GM19372 (cell line): Measurements from ENCODE around the gene TEC.

Experiments
- ATAC-seq: cut with Tn5 transposase; IDR thresholded peaks from one replicate; pipeline ENCODE4 v1.9.1; 2021; ENCODE audit warnings: mild to moderate bottlenecking, low read depth, moderate library complexity; ENCODE audit not compliant: unreplicated experiment

Gene TEC

DNA sequence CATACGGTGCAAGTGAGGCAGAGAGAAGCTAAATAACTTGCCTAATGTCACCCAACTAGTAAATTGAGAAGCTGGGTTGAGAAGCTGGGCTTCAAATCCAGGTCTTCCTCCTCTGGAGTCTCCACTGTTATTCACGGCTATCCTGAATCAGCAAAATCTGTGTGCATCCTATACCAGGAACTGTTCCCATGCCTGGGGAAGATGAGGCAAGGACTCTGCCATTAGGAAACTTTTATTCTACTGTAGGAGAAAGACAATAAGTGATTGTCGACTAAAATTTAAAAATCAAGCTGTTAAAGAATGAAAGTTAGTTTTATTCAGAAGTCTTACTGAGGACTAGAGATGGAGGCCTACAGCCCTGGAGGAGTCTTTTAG, 872 bp upstream of the TEC start:
- no peak for ATAC-seq

DNA sequence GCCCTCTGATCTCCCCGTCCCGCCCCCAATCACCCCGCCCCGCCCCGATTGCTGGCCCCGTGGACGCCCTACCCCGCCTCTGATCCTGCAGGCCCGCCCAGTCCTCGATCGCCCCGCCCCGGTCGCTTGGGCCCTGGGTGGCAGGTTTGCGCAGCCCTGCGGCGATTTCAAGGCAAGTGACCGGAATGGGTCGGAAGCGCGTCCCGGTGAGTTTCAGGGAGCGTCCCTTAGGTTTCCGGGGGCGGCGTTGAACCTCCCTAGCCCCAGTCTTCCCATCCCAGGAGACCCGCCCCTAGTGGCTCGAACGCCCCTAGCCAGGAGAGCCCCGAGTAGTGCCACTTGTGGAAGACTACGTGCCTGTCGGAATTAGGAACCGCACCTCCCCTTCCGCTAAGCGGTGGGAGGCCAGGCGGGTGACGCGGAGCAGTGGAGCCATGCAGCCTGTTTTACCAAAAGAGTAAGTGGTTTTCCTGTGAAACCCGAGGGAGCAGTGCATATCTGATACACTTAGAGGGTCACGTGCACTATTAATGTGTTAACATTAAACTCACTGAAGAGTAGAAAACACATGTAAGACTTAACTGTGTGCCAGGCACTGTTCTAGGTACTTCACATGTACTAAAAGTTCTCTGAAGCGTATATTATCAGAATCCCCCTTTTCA, 354 bp upstream of the TEC start:
- ATAC-seq, result peak; percentile 80

DNA sequence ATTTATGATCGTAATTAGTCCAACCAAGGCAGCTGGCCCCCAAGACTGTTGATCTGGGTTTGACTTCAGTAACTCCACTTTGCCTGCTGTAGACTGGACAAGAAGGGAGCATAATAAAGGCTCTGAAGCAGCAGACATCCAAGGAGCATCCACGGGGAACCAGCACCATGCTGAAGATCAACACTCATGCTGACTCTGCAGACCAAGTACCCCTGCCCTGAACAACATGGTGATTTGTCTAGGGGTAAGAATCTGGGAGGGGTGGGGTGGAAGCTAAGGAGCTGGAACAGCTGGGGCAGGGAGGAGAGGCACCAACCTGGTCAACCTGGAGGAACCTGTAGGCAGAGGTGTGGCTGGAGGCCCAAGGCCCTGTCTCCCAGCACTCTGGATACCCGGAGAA, 2.1 kb downstream of the TEC start:
- no peak for ATAC-seq

DNA sequence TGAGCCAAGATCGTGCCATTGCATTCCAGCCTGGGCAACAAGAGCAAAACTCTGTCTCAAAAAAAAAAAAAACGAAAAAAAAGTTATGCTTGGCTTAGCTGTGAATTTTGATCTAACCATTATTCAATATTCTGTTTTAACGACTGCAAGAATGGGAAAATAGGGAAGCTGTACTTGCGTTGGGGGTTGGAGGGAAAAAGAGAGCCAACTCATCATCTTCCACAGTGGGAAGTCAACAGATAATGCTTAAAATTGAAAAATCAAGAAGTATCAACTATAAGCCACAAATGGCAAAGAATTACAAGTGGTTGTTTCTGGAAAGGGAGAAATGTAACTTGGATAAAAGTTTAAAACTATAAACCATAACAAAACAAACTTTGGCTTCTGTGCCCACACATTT, 2.9 kb downstream of the TEC start:
- no peak for ATAC-seq

DNA sequence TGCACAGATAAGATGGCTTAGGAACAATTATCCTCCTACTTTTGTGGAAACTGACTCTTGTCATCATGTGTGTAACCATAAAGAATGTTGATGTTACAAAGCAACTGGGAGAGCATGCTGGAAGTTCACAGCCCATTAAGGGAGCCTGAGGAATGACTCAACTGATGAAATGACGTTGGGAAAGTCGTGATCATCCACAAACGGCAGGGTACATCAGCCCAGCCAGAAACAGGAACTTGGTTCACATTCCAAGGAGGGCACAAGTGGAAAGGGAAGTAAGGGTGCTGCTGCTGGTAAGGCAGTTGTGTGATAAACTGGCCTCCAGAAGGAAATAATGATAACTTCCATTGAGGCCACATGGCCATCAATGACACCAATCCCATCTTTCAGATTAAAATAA, 6.7 kb downstream of the TEC start:
- ATAC-seq, result no peak

DNA sequence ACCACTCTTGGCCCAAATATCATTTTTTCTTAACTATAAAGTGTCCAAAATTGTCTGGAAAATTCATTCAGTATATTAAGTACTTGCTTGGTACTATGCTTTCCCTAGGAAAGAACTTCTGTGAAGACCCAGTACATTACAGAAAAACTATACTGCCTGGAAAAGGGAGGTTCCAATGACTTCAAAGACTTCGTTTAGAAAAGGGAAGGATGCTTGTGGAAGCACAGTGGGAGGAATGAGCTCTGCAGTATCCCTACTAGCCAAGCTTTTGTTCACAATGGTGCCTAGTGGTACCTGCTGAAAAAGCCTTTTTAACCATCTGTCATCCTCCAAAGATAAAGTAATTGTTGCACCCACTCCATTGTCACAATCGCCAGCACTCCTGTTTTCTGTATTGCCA, 7.2 kb downstream of the TEC start:
- ATAC-seq, result no peak

DNA sequence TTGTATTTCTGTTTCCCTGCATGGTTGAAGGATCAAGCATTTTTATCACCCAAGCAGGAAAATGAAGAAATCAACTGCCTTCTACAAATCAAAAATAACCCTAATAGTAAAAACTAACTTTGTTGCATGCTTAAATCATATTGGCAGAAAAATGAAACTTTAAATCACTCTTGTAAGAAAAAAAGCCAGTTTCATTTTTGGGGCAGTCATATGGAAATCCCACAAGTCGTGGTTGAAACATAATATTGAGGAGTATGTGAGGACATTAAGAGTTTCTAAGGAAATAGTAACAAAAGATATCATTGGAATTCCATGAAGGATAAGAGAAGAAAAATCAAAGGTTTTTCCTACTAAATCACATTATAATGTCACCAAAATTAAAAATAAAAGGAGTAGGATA, 8.4 kb downstream of the TEC start:
- ATAC-seq, result no peak

DNA sequence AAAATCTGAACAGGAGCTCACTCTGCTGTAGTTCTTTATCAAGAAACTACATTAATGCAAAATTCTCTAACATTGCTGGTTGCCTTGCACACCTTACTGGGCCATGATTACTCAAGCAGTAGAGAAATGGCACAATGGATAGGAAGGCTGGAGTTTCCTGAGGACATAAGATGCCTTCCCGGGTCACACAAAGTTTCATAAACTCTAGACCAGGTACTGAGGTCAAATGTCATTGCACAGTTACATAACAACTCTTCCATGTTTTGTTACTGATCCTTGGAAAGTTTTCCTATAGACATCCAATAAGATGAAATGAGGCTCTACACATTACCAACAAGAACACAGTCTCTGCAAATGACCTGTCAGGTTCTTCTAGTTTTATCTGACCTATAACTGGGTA, 9.9 kb downstream of the TEC start:
- no peak for ATAC-seq

DNA sequence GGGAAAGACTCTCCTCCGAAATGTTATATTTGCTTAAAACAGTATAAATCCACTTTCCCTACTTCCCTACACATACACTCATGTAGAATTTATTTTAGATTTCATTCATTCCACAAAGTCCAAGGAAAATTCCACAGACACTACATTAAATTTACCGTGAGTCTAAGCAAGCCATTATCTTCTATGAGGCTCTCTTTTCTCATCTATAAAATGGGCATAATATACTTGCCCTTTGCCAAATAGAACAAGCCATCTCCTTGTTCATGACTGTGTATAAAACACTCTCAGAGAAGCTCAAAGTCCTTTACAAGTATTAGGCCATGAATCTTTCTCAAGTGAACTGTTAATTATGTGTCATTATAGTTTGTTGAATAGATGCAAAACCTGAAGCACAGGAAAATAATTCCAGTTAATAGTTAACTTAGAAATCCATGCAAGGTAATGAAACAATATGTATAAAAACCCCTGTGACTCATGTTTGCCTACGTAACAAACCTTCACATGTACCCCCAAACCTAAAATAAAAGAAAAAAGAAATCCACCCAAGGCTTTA, 10.7 kb downstream of the TEC start:
- ATAC-seq, result no peak

DNA sequence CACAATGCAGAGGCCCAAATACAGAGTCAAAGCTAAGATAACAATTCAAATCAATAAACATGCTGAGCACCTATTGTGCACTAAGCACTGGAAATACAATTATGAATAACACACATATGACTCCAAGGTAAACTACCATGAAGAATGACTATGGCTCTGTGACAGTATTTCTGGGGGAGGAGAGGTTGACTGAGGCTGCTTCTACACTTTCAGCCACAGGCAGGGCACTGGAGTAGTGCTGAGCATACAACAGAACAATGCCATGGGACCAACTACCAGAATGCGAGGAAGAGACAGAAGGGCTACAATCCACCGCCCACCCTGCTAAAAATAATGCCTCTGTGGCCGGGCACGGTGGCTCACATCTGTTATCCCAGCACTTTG, 13.7 kb downstream of the TEC start:
- ATAC-seq, result no peak

DNA sequence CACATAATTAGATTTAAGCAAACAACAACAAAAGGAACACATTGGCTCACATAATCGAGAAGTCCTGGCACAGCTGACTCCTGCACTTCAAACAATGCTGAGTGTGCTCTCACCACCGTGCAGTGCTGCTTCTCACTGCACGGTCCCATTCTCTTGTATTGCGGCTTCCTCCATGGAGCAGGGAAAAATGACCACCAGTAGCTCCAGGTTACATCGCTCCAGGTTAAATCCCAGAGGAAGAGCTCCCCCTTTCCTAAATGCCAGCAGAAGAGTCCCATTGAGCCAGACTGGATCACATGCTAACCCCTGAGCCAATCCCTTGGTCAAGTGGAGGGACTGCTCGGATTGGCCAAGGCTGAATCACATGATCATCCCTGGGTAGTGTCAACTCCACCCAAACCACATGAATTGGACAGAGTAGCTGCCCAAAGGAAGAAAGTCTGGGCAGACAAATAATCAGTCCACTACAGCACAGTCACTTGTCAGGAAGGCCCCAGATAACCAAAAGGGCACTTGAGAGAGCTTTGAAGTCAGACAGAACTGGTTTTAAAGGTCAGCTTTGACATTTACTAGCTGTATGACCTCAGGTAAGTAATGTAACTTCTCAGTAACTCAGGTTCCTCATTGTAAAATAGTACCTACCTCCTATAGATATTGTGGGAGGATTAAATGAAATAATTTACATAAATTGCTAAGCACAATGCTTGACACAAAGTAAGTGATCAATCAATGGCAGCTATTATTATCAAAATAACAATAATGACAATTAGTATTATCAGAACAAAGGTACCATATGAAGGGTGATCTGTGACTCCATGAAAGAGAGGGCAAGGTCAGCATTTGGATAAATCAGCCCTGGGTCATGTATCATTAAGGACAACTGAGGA, 14.3 kb downstream of the TEC start:
- ATAC-seq, result no peak

DNA sequence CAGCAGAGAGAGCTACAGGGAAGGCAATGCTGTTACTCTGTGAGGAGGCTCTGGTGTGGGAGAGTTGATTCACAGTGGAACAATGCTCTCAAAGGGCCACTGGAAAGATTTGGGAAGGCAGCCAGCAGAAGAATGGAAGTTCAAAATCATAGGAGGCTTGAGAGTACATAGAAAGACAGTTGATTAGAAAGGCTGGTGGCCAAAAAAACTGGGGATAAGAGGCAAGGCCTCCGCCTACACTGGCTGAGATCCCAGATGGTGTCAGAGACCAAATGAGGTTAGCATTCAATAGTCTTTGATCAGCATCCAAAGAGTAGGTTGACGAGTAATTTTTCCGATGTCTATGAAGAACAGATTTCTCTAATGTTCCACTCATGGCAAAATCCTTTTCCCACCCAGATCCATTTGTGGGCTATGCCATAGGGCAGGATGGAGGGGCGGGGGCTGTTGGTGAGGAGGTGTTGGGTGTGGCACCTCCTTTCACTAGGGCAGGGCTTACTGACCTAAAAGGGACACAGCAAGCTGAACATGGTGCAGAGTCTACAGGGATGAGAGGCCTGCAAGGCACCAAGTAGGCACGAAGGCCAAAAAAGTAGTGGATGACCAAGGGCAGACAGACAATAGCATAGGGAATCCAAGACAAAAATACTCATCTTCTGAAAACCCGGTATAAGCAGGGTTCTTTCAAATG, 15.1 kb downstream of the TEC start:
- no peak for ATAC-seq

DNA sequence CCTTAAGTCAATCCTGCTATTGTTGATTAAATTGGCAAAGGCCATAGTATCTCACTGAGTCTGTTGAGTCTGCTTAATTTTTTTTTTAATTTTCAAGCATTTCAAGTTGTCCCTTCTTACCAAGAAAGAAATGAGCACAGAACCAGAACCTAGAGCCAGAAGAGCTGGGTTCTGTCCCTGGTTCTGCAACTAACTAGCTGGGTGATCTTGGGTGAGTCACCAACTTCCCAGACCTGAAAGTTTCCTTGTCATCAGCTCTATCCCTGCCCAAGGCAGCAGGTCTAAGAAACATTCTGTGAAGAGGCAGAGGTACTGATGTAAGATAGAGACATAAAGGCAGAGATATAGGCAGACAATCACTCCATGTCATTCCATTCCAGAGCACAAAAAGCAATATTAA, 17.3 kb downstream of the TEC start:
- ATAC-seq, result no peak

DNA sequence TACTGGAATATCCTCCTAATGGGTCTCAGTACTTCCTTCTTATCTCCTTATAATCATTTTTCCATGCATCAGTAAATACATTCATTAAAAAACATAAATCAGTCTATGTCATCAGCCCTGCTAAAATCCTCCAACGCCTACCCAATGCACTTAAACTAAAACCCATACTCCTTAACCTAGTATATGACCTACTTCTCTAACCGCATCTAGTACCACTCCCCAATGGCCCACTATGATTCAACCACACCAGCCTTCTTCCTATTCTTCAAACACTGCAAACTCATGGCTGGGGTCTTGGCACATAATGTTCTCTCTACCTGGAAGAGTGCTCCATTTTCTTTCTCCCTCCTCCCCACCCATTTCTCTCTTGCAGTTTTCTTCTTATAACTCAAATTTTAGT, 18.7 kb downstream of the TEC start:
- ATAC-seq, result no peak

DNA sequence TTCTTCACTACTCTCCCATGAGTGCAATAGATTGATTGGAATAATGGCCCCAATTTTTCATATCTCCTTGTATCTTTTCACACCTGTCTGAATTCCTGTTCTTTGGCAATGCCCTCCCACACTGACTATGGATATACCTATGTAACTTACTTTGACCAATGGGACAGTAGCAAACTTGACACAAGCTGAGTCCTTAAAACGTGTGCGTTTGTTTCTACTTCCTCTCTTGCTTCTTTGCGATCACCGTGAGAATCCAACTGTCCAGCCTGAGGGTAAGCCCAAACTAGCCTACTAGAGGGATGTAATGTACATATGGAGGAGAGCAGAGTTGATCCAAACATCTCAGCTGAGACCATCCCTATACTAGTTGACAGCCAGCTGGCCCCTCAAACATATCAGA, 19.3 kb downstream of the TEC start:
- no peak for ATAC-seq

DNA sequence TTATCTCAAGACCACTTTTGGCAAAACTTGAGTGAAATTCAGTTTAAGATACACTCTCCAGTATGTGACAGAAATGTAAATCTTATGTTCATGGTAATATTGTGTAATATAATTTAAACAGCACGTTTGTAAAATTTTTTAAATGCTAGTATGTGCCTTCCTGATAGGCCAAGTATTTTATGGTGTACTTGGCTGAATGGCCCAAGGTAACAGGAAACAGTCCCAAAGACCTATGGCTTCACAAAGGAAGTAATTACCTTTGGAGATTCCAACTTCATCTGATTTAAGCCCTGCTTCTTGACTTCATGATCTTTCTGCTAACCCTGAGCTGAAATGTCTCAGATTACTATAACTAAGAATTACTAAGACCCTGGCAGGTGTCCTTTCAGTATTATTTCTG, 20.3 kb downstream of the TEC start:
- ATAC-seq, result no peak

DNA sequence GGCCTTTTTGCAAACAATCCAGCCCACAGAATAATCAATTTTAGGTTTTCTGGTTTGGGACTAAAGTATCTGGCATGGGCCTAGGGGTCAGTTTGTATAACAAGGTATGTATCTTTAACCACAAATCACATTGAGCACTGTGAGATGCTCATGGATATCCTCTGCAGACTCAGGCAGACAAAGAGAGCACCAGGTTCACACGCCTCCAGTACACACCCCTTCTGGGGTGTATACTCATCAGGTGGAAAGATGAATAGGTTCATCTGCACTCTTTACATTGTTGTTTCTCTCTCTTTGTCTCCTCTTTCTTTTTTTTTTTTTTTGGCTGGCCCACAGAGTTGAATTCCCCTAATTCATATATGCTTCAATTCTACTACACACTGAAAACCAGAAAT, 21.1 kb downstream of the TEC start:
- ATAC-seq, result no peak

DNA sequence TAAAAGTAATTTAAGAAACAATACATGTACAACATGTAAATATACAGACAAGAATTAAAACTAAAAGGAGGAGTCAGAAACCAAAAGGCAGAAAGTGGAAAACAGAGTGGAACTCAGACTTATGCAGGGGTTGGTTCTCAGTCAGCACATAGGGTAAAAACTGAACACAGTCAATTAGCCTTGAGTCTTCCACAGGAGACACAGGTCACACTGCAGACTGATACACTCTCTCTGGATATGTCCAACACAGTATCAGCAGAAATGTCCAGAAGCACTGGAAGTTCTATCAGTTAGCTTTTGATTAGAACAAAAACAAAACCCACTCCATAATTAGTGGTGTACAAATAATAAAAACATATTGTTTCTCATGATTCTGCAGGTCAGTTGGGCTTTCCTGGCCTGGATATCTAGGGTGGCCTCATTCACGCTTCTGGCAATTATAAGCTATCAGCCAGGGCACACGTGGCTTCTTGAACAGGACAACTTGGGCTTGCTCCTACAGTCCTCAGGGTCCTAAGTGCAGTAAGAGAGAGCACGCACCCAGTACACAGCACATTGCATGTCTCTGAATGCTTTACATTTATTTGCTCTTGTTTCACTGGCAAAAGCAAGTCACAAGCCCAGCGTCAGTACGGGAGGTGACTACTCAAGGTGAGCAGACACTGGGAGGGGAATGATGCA, 21.6 kb downstream of the TEC start:
- ATAC-seq, result no peak

DNA sequence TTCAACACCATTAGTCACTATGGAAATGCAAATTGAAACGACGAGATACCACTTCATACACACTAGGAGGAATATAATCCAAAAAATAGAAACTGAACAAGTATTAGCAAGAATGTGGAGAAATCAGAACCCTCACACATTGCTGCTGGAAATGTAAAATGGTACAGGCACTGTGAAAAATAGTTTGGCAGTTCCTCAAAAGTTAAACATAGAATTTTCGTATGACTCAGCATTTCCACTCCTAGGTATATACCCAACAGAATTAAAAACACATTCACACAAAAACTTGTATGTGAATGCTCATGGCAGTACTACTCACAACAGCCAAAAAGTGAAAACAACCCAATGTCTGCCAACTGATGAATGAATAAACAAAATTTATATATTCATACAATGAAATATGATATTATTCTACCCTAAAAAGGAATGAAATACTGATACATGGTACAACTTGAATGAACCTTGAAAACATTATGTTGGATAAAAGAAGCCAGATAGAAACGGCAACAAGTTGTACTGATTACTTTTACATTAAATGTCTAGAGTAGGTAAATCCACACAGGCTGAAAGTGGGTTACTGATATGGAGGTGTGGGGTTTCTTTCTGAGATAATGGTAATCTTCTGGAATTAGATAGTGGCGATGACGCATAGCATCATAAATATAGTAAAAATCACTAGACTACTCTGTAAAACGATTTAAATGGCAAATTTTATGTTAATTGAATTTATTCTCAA, 22.3 kb downstream of the TEC start:
- peak; percentile 56 for ATAC-seq

DNA sequence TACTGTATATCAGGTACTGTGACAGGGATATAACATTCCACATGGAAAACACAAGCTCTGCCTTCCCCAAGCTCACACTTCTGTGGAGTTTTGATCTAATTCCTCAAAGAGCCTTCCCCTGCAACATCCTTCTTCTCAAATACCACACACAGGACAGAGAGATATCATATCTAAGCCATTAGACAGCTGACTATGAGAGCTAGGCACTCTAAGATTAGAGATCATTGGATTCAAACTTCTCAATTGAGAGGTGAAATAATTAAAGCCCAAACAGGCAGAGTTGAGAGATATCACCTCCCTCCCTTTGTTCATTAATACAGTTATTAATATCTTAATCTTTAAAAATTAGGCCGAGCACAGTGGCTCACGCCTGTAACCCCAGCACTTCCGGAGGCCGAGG, 25.0 kb downstream of the TEC start:
- no peak for ATAC-seq
